ENCODE results near the gene XPO5. TPM values are rescaled to one million over a fixed set of nuclear protein-coding genes. Genes with fewer than 3 reads are reported as not detected.

XPO5 gene
- total and polyA plus RNA-seq, 9 of the 15 experiments (the other 6 are each of a cell fraction or from before 2014, with no cell fraction given), result 36.0 to 170 (median 99.1) TPM

DNA sequence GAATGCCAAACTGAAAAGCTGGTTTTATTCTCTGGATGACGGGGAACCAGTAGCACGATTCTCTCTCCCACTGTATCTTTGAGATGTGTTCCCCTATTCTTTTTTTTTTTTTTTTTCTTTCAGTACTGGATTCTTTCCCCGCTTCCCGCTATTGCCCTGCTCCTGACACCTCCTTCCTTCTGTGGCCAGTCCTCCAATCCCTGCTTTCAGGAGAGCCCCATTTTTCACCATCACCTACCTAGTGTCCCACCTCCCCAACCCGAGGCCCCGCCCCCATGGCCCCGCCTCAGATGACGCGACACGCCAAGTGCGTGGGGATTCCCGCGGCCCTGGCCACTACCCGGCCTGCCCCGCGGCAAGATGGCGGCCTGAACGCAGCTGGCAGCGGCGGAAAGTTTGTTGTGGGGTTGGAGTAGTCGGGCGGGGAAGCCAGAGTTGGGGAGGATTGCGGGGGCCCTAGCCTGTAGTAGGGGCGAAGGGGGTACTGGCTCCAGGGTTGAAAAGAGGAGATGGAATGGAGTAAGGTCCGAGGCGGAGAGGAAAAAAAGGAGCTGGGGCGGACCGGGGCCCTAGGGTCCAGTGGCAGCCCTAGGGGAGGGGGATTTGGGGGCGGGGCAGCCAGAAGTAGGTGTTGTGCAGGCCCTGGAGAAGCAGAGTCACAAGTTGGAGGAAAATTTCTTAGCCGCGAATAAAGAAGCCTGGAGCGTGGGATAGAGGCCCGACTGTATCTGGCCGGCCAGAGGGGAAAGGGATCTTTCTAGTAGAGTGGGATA lies 98.4 kb downstream of the XPO5 start, which contains the start of gene TJAP1 (continued):
- TF ChIP-seq ZZZ3 (IDR thresholded peaks at IDR 0.05), result no peak
- TF ChIP-seq, protein P1, sequence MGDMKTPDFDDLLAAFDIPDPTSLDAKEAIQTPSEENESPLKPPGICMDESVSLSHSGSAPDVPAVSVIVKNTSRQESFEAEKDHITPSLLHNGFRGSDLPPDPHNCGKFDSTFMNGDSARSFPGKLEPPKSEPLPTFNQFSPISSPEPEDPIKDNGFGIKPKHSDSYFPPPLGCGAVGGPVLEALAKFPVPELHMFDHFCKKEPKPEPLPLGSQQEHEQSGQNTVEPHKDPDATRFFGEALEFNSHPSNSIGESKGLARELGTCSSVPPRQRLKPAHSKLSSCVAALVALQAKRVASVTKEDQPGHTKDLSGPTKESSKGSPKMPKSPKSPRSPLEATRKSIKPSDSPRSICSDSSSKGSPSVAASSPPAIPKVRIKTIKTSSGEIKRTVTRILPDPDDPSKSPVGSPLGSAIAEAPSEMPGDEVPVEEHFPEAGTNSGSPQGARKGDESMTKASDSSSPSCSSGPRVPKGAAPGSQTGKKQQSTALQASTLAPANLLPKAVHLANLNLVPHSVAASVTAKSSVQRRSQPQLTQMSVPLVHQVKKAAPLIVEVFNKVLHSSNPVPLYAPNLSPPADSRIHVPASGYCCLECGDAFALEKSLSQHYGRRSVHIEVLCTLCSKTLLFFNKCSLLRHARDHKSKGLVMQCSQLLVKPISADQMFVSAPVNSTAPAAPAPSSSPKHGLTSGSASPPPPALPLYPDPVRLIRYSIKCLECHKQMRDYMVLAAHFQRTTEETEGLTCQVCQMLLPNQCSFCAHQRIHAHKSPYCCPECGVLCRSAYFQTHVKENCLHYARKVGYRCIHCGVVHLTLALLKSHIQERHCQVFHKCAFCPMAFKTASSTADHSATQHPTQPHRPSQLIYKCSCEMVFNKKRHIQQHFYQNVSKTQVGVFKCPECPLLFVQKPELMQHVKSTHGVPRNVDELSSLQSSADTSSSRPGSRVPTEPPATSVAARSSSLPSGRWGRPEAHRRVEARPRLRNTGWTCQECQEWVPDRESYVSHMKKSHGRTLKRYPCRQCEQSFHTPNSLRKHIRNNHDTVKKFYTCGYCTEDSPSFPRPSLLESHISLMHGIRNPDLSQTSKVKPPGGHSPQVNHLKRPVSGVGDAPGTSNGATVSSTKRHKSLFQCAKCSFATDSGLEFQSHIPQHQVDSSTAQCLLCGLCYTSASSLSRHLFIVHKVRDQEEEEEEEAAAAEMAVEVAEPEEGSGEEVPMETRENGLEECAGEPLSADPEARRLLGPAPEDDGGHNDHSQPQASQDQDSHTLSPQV (IDR thresholded peaks at IDR 0.05), result no peak
- no peak for TF ChIP-seq ZNF12 (CRISPR knock-in tag; IDR thresholded peaks at IDR 0.05)
- TF ChIP-seq ZNF174 (CRISPR knock-in tag; IDR thresholded peaks at IDR 0.05), result no peak
- peak; percentile 88 to 98 (median 97) for TF ChIP-seq YY1 (IDR thresholded peaks at IDR 0.05; ENCODE audit: borderline replicate concordance in 1 of 3, control insufficient read depth in 1 of 3, extremely low read depth in 1 of 3, insufficient read depth in 3 of 3, insufficient read length in 1 of 3, insufficient replicate concordance in 2 of 3, low read depth in 1 of 3, low read length in 2 of 3)
- TF ChIP-seq CBX3 (IDR thresholded peaks at IDR 0.05; ENCODE audit: borderline replicate concordance in 1 of 2, low read length in 2 of 2), result no peak
- TF ChIP-seq L3MBTL2 (IDR thresholded peaks at IDR 0.05), result no peak
- peak; percentile 68 for TF ChIP-seq CCNT2 (IDR thresholded peaks at IDR 0.05; ENCODE audit: borderline replicate concordance, extremely low read depth, insufficient read length, low read depth, low read length)
- no peak for TF ChIP-seq FOXM1 (IDR thresholded peaks at IDR 0.05; ENCODE audit: low read depth)
- no peak for TF ChIP-seq FOXM1 (CRISPR knock-in tag; IDR thresholded peaks at IDR 0.05; ENCODE audit: low read depth)
- no peak for TF ChIP-seq ETV5 (CRISPR knock-in tag; IDR thresholded peaks at IDR 0.05; ENCODE audit: low read depth)
- TF ChIP-seq SAP30 (IDR thresholded peaks at IDR 0.05; ENCODE audit: borderline replicate concordance, insufficient read depth, low read depth, low read length, poor library complexity, severe bottlenecking), result peak; percentile 49
- no peak for TF ChIP-seq ZC3H4 (CRISPR knock-in tag; IDR thresholded peaks at IDR 0.05; ENCODE audit: borderline replicate concordance)
- peak; percentile 23; the same call in 1 of the 2 replicates for TF ChIP-seq ZBTB7A (IDR thresholded peaks at IDR 0.05; ENCODE audit: borderline replicate concordance, control insufficient read depth, low read depth, low read length)
- no peak for TF ChIP-seq ZNF561 (CRISPR knock-in tag; conservative IDR thresholded peaks at IDR 0.05)
- no peak for TF ChIP-seq NR2F6 (CRISPR knock-in tag; IDR thresholded peaks at IDR 0.05)
- TF ChIP-seq ILF3 (IDR thresholded peaks at IDR 0.05; ENCODE audit: borderline replicate concordance), result no peak
- TF ChIP-seq CBFB (CRISPR knock-in tag; IDR thresholded peaks at IDR 0.05), result no peak
- no peak for TF ChIP-seq NCOA6 (IDR thresholded peaks at IDR 0.05)
- TF ChIP-seq, protein P2, sequence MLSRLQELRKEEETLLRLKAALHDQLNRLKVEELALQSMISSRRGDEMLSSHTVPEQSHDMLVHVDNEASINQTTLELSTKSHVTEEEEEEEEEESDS (CRISPR knock-in tag; IDR thresholded peaks at IDR 0.05), result no peak
- no peak for TF ChIP-seq PTTG1 (tag; IDR thresholded peaks at IDR 0.05; ENCODE audit: low read depth)
